H1 (cell line): Measurements from ENCODE around the gene SIRT3. TPM values are rescaled to one million over a fixed set of nuclear protein-coding genes. Genes with fewer than 3 reads are reported as not detected.

Source experiments
- CREB1 ChIP-seq: IDR thresholded peaks from 2 replicates; pipeline ENCODE4 v1.6.1; 2012; ENCODE audit warnings: inconsistent platforms
- PHF8 ChIP-seq: fragments of 200-600 bp; sonication (generic); conservative IDR thresholded peaks from 2 replicates; pipeline ENCODE4 v1.7.1; 2012; ENCODE audit warnings: low read depth, mild to moderate bottlenecking, inconsistent platforms, low read length, moderate library complexity
- polyA plus RNA-seq, 7 experiments: library from polyadenylated mRNA; depleted of rRNA in 3 of 7; stranded (reverse) in 5 of 7; unstranded in 2 of 7; fragments of >200 nt in 5 of 7; fragments of 200-250 nt in 2 of 7; gene quantifications; 1 replicate in 5 of 7; 2 replicates in 1 of 7; 4 replicates in 1 of 7; pipeline versions ENCODE4 v1.2.1 to v1.2.3, GENCODE V29; 2011 to 2013; ENCODE audit warnings: missing spikeins in 2 of 7, mixed read lengths in 2 of 7
- total RNA-seq: library from RNA; stranded (reverse); fragmentation: NEBNext Ultra II Directional; extraction: Animal tissue kit (Norgen Biotek cat#: 25700); gene quantifications from 2 replicates; pipeline ENCODE4 v1.2.1, GENCODE V29; 2021

SIRT3 gene
- total and polyA plus RNA-seq, 2 of the 8 experiments (the other 6 are each of a cell fraction or from before 2014, with no cell fraction given) = 14.3 to 21.6 TPM

- TF ChIP-seq CREB1 (peak; percentile 67; the same call in 1 of the 2 replicates), PHF8 (peak; percentile 85)
Measured at GRCh38 chr11:207208-207862, 28.8 kb downstream of the SIRT3 start, which contains the start of the genes BET1L and RIC8A (continued).
